Esophagus muscularis mucosa (tissue), 4 donors: Measurements from ENCODE around the gene ARHGAP15.

Experiments used
- EP300 ChIP-seq: sonication (generic); formaldehyde crosslinking; IDR thresholded peaks from one replicate; pipeline ENCODE4 v1.6.1; 2017; ENCODE audit warnings: antibody characterized with exemption
- POLR2A ChIP-seq: fragments of 450-650 bp; IDR thresholded peaks from one replicate; pipeline ENCODE4 v1.6.1; 2017; ENCODE audit warnings: antibody characterized with exemption, moderate library complexity, mild to moderate bottlenecking, low read depth
- POLR2AphosphoS5 ChIP-seq, 2 donors: sonication (generic); formaldehyde crosslinking; IDR thresholded peaks; one replicate each; pipeline ENCODE4 v1.6.1; 2017; ENCODE audit warnings: antibody characterized with exemption in 2 of 2
- TF ChIP-seq, protein P1 (sequence below), 3 experiments: fragments of 200-600 bp in 2 of 3; fragments of 450-650 bp in 1 of 3; sonication (generic) in 2 of 3; IDR thresholded peaks; one replicate each; pipeline ENCODE4 v1.5.1; 2017 to 2019; ENCODE audit warnings: antibody characterized with exemption in 3 of 3, mild to moderate bottlenecking in 2 of 3, moderate library complexity in 1 of 3

DNA sequence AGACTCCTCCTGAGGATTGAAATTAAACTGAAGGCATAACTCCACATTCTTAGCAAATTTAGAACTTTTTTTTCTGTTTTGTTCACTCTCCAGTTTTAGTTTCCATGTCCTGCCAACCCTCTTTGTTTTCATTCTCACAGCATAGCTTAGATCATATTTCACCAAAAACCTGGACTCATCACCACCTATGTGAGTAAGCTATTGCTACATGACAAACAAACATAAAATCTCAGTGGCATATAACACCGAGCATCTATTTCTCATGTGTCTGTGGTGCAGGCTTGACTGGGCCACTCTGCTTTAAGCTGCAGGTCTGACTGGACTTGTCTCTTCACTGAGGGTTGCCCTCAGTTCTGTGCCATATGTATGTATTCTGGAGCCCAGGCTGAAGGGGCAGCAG lies 385.2 kb downstream of the ARHGAP15 start:
- TF ChIP-seq, protein P1, sequence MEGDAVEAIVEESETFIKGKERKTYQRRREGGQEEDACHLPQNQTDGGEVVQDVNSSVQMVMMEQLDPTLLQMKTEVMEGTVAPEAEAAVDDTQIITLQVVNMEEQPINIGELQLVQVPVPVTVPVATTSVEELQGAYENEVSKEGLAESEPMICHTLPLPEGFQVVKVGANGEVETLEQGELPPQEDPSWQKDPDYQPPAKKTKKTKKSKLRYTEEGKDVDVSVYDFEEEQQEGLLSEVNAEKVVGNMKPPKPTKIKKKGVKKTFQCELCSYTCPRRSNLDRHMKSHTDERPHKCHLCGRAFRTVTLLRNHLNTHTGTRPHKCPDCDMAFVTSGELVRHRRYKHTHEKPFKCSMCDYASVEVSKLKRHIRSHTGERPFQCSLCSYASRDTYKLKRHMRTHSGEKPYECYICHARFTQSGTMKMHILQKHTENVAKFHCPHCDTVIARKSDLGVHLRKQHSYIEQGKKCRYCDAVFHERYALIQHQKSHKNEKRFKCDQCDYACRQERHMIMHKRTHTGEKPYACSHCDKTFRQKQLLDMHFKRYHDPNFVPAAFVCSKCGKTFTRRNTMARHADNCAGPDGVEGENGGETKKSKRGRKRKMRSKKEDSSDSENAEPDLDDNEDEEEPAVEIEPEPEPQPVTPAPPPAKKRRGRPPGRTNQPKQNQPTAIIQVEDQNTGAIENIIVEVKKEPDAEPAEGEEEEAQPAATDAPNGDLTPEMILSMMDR (IDR thresholded peaks at IDR 0.05), result no peak
- TF ChIP-seq POLR2A, result no peak
- no peak for TF ChIP-seq EP300
- TF ChIP-seq POLR2AphosphoS5 (IDR thresholded peaks at IDR 0.05), result no peak
